ENCODE measurements around the gene PPP1R14C. TPM values are rescaled to one million over a fixed set of nuclear protein-coding genes. Genes with fewer than 3 reads are reported as not detected.
A peak's percentile ranks its signal among the peaks of the same experiment; 100 is the strongest.

Gene PPP1R14C
- total and polyA plus RNA-seq, 4 donors = 6.5 to 68.4 (median 24.0) TPM

GRCh38 chr6:150118627-150119026 is 24.2 kb upstream of the PPP1R14C start:
- Histone ChIP-seq H3K4me1 (ENCODE audit: control insufficient read depth in 5 of 5, insufficient read depth in 5 of 5, low read length in 5 of 5) (peaks cover 0 to 17% (median 6%) of the 10 kb centered on the region in 5 donors), H3K27ac (ENCODE audit: low read depth in 1 of 2, low read length in 1 of 2) (peak overlapping the region in 1 of 2 donors; percentile 49), H3K9me3 (ENCODE audit: control insufficient read depth in 4 of 4, insufficient read depth in 3 of 4, low read length in 3 of 4) (no peaks in the 10 kb centered on the region), H3K4me3 (no peak overlapping the region), H3K9ac (ENCODE audit: insufficient read depth in 1 of 2, low read length in 2 of 2) (no peak overlapping the region), H3K36me3 (ENCODE audit: control insufficient read depth in 4 of 4, insufficient read depth in 4 of 4, low read length in 4 of 4) (no peaks in the 10 kb centered on the region), H3K27me3 (ENCODE audit: control insufficient read depth in 3 of 3, insufficient read depth in 3 of 3, low read length in 2 of 3) (no peaks in the 10 kb centered on the region)
- DNase-seq (peak; percentile 16 to 33 (median 27)), ATAC-seq (ENCODE audit: insufficient read depth, low FRiP score) (peak; percentile 32)
- no peak for TF ChIP-seq CTCF (IDR thresholded peaks at IDR 0.05; ENCODE audit: control extremely low read depth, extremely low read depth)
- WGBS, 2 donors = 77 to 87% methylated on average over 9 of the region's 9 CpGs

GRCh38 chr6:150119173-150119572 is 23.7 kb upstream of the PPP1R14C start:
- peak; percentile 53 to 80 (median 68) for DNase-seq
- Histone ChIP-seq H3K9me3 (ENCODE audit: control insufficient read depth in 4 of 4, insufficient read depth in 3 of 4, low read length in 3 of 4) (no peaks in the 10 kb centered on the region), H3K27ac (ENCODE audit: low read depth in 1 of 2, low read length in 1 of 2) (peak overlapping the region in 1 of 2 donors; percentile 49), H3K4me1 (ENCODE audit: control insufficient read depth in 5 of 5, insufficient read depth in 5 of 5, low read length in 5 of 5) (peaks cover 0 to 17% (median 6%) of the 10 kb centered on the region in 5 donors), H3K9ac (ENCODE audit: insufficient read depth in 1 of 2, low read length in 2 of 2) (no peak overlapping the region), H3K4me3 (no peak overlapping the region), H3K36me3 (ENCODE audit: control insufficient read depth in 4 of 4, insufficient read depth in 4 of 4, low read length in 4 of 4) (no peaks in the 10 kb centered on the region), H3K27me3 (ENCODE audit: control insufficient read depth in 3 of 3, insufficient read depth in 3 of 3, low read length in 2 of 3) (no peaks in the 10 kb centered on the region)
- no peak for ATAC-seq (ENCODE audit: insufficient read depth, low FRiP score)
- no peak for TF ChIP-seq CTCF (IDR thresholded peaks at IDR 0.05; ENCODE audit: control extremely low read depth, extremely low read depth)
- 15 to 25% methylated on average over 7 of the region's 7 CpGs for WGBS, 2 donors

- H3K36me3 ChIP-seq (ENCODE audit: control insufficient read depth in 4 of 4, insufficient read depth in 4 of 4, low read length in 4 of 4) = no peaks in the 10 kb centered on the region
- peaks cover 0 to 9% (median 6%) of the 10 kb centered on the region in 5 donors for H3K4me1 ChIP-seq (ENCODE audit: control insufficient read depth in 5 of 5, insufficient read depth in 5 of 5, low read length in 5 of 5)
- H3K9ac ChIP-seq (ENCODE audit: insufficient read depth in 1 of 2, low read length in 2 of 2) = no peak overlapping the region
- no peaks in the 10 kb centered on the region for H3K9me3 ChIP-seq (ENCODE audit: control insufficient read depth in 4 of 4, insufficient read depth in 3 of 4, low read length in 3 of 4)
- ATAC-seq (ENCODE audit: insufficient read depth, low FRiP score) (no peak), DNase-seq (no peak)
- H3K4me3 ChIP-seq = no peak overlapping the region
- 18 to 78% methylated on average over 7 of the region's 7 CpGs for WGBS, 2 donors
- TF ChIP-seq CTCF (IDR thresholded peaks at IDR 0.05; ENCODE audit: control extremely low read depth, extremely low read depth) = no peak
- no peaks in the 10 kb centered on the region for H3K27me3 ChIP-seq (ENCODE audit: control insufficient read depth in 3 of 3, insufficient read depth in 3 of 3, low read length in 2 of 3)
- H3K27ac ChIP-seq (ENCODE audit: low read depth in 1 of 2, low read length in 1 of 2) = no peak overlapping the region
Measured at GRCh38 chr6:150123645-150124044, 19.2 kb upstream of the PPP1R14C start.

GRCh38 chr6:150124235-150124634 is 18.6 kb upstream of the PPP1R14C start:
- Histone ChIP-seq H3K4me1 (ENCODE audit: control insufficient read depth in 5 of 5, insufficient read depth in 5 of 5, low read length in 5 of 5) (peaks cover 0 to 6% (median 3%) of the 10 kb centered on the region in 5 donors), H3K36me3 (ENCODE audit: control insufficient read depth in 4 of 4, insufficient read depth in 4 of 4, low read length in 4 of 4) (no peaks in the 10 kb centered on the region), H3K9me3 (ENCODE audit: control insufficient read depth in 4 of 4, insufficient read depth in 3 of 4, low read length in 3 of 4) (no peaks in the 10 kb centered on the region), H3K27ac (ENCODE audit: low read depth in 1 of 2, low read length in 1 of 2) (no peak overlapping the region), H3K27me3 (ENCODE audit: control insufficient read depth in 3 of 3, insufficient read depth in 3 of 3, low read length in 2 of 3) (no peaks in the 10 kb centered on the region), H3K9ac (ENCODE audit: insufficient read depth in 1 of 2, low read length in 2 of 2) (no peak overlapping the region), H3K4me3 (no peak overlapping the region)
- no peak for TF ChIP-seq CTCF (IDR thresholded peaks at IDR 0.05; ENCODE audit: control extremely low read depth, extremely low read depth)
- 90 to 94% methylated on average over 3 of the region's 3 CpGs for WGBS, 2 donors
- ATAC-seq (ENCODE audit: insufficient read depth, low FRiP score) = no peak
- no peak for DNase-seq

All from lung (tissue), 12 donors.